ENCODE results near the gene PLAC8. TPM values are rescaled to one million over a fixed set of nuclear protein-coding genes. Genes with fewer than 3 reads are reported as not detected.

PLAC8 gene
- total and polyA plus RNA-seq, 7 experiments from 2014 or later = 204 to 634 (median 327) TPM

Other genes starting within 250 kb of the PLAC8 start
- 100 to 1,000 TPM; 137 to 168 (median 149) TPM for gene SEC31A, start 223.6 kb downstream of the PLAC8 start, total RNA-seq
- gene SEC31A, start 223.6 kb downstream of the PLAC8 start, polyA plus RNA-seq = 100 to 1,000 TPM; 130 to 136 TPM
- 1 to 10 TPM; 2.2 to 4.9 (median 4.4) TPM for gene THAP9, start 214.0 kb downstream of the PLAC8 start, total RNA-seq
- gene THAP9, start 214.0 kb downstream of the PLAC8 start, polyA plus RNA-seq = 1 to 10 TPM; 1.7 to 2.7 TPM
- gene LIN54, start 103.9 kb downstream of the PLAC8 start, total RNA-seq = 10 to 100 TPM; 14.4 to 30.7 (median 18.0) TPM
- gene LIN54, start 103.9 kb downstream of the PLAC8 start, polyA plus RNA-seq = 10 to 100 TPM; 11.0 to 16.6 TPM
- 10 to 100 TPM; 23.5 to 32.8 (median 24.7) TPM for gene COPS4, start 79.5 kb downstream of the PLAC8 start, total RNA-seq
- gene COPS4, start 79.5 kb downstream of the PLAC8 start, polyA plus RNA-seq = 10 to 100 TPM; 53.7 to 59.7 TPM
- 10 to 100 TPM in 3 of 5 experiments, 1 to 10 TPM in 2; 7.2 to 12.7 (median 10.2) TPM for gene COQ2, start 170.1 kb upstream of the PLAC8 start, total RNA-seq
- gene COQ2, start 170.1 kb upstream of the PLAC8 start, polyA plus RNA-seq = 1 to 10 TPM; 3.6 to 4.3 TPM
- gene HPSE, start 220.1 kb upstream of the PLAC8 start, total RNA-seq = 10 to 100 TPM in 2 of 5 experiments, 1 to 10 TPM in 3; 4.4 to 16.2 (median 6.6) TPM
- 1 to 10 TPM; 3.8 to 6.3 TPM for gene HPSE, start 220.1 kb upstream of the PLAC8 start, polyA plus RNA-seq